ENCODE data around the gene UBR2. TPM values are rescaled to one million over a fixed set of nuclear protein-coding genes. Genes with fewer than 3 reads are reported as not detected.
A peak's percentile ranks its signal among the peaks of the same experiment; 100 is the strongest.

The UBR2 gene
- total and polyA plus RNA-seq, 2 of the 13 experiments (the other 11 are each of a cell fraction or from before 2014, with no cell fraction given), result 17.6 to 29.3 TPM

GRCh38 chr6:42563697-42564505 lies at the start of gene UBR2 (continued):
- TF ChIP-seq CAMTA2 (CRISPR knock-in tag; IDR thresholded peaks at IDR 0.05; ENCODE audit: borderline replicate concordance), result no peak
- 0 out of 2 replicates have a peak, but pooled peaks have one; percentile 83 for TF ChIP-seq ZNF513 (CRISPR knock-in tag; conservative IDR thresholded peaks at IDR 0.05)
- TF ChIP-seq MYNN (CRISPR knock-in tag; IDR thresholded peaks at IDR 0.05; ENCODE audit: low read depth), result 0 out of 2 replicates have a peak, but pooled peaks have one; percentile 72
- peak; percentile 64; the same call in 1 of the 2 replicates for TF ChIP-seq NFATC3 (CRISPR knock-in tag; IDR thresholded peaks at IDR 0.05)
- TF ChIP-seq NFKB2 (CRISPR knock-in tag; IDR thresholded peaks at IDR 0.05; ENCODE audit: borderline replicate concordance), result peak; percentile 97
- TF ChIP-seq POLR2AphosphoS5 (IDR thresholded peaks at IDR 0.05; ENCODE audit: low read depth, low read length), result peak; percentile 98
- TF ChIP-seq ZNF33B (CRISPR knock-in tag; IDR thresholded peaks at IDR 0.05), result peak; percentile 75; the same call in 1 of the 2 replicates
- TF ChIP-seq SRY (CRISPR knock-in tag; IDR thresholded peaks at IDR 0.05), result peak; percentile 97; the same call in 1 of the 2 replicates
- TF ChIP-seq HDAC6 (IDR thresholded peaks at IDR 0.05; ENCODE audit: low read depth, low read length), result no peak
- peak; percentile 59 for TF ChIP-seq ZNF503 (CRISPR knock-in tag; IDR thresholded peaks at IDR 0.05)
- peak; percentile 45; the same call in 1 of the 2 replicates for TF ChIP-seq HINFP (CRISPR knock-in tag; IDR thresholded peaks at IDR 0.05; ENCODE audit: low read depth)
- peak; percentile 87 for TF ChIP-seq PITX1 (CRISPR knock-in tag; IDR thresholded peaks at IDR 0.05)
- TF ChIP-seq ZNF800 (CRISPR knock-in tag; IDR thresholded peaks at IDR 0.05), result peak; percentile 78; the same call in 1 of the 2 replicates
- TF ChIP-seq GMEB1 (CRISPR knock-in tag; IDR thresholded peaks at IDR 0.05; ENCODE audit: borderline replicate concordance), result peak; percentile 93
